Femur (tissue), 1 donor: ENCODE measurements around the gene STARD13.

Source experiments
- DNase-seq: peaks from one replicate; pipeline ENCODE4 v3.0.0-alpha.2; 2017

STARD13 gene

DNA sequence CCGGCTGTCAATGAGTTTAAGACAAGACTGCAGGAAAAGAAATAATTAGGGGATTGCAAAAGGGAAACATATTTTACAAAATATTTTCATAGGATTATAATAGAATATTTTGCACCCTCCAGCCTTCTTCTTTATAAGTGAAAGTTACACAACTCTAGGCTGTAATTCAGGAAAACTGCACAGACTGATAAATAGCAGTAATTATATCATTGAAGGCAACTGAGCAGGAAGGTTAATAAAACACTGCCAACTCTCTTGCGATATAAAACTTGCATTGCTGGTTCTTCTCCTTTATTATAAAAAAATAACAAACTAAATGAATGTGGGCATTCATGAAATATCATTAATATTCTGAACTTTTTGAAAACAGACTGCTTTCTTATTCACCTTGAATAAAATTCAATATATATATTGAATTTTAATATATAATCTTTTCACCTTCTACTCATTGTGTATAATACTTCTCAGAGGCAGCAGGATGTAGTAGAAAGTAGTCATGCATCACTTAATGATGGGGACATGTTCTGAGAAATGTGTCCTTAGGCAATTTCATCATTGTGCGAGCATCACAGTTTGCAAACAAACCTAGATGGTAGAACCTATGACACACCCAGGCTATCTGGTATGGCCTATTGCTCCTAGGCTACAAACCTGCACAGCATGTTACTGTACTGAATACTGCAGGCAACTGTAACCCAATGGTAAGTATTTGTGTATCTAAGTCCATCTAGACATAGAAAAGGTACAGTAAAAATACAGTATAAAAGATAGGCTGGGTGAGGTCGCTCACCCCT is 24.9 kb upstream of the STARD13 start:
- DNase-seq = no peak

- DNase-seq = no peak
Observed at GRCh38 chr13:33308863-33309262, 23.3 kb upstream of the STARD13 start.

- no peak for DNase-seq
Observed at GRCh38 chr13:33307843-33308242, 22.3 kb upstream of the STARD13 start.

DNA sequence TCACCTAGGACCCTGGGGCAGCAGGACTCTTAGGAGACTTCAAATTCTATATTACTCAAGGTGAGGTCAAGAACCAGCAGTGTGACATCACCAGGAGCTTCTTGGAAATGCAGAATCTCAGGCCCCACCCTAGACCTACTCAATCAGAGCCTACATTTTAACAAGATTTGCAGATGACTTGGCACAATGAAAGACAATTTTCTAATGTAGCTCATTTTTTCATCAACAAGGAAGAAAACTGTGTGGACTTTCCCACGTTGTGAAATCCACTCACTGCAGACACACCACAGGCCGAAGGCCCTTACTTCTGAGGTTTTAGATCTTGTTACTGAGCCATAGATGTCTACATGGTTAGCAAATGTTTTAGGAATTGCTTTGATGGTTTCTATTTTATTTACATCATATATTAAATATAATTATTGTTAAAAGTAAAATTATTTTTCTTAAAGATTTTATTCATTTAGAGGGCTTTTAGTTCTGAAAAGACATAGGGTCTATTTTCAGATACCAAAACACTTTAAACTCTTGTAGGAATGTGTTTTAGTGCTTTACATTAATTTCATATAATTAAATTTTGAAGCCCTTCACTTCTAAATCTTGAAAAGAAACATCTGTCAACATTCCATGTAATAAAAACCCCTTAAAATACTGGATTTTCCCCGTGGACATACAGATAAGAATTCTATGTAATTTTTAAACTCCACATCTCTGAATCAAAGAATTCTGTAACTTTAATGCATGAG is 18.5 kb upstream of the STARD13 start:
- no peak for DNase-seq

DNA sequence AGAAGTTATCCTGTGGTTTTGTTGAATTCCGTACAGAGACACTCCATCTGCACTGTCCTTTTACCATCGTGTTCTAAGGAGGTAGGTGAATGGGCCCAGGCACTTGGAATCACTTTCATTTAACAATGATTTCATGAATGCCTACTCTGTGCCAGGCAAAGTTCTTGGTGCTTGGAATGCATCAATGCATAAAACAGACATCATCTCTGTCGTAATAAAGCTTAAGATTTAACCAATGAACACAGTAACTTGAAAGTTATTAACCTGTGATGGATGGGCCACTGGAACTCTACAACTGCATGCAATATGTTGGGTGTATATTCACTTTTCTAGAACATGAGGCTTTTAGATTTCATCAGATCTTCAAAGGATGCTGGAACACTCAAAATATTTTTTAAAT is 14.1 kb upstream of the STARD13 start:
- DNase-seq = no peak

DNA sequence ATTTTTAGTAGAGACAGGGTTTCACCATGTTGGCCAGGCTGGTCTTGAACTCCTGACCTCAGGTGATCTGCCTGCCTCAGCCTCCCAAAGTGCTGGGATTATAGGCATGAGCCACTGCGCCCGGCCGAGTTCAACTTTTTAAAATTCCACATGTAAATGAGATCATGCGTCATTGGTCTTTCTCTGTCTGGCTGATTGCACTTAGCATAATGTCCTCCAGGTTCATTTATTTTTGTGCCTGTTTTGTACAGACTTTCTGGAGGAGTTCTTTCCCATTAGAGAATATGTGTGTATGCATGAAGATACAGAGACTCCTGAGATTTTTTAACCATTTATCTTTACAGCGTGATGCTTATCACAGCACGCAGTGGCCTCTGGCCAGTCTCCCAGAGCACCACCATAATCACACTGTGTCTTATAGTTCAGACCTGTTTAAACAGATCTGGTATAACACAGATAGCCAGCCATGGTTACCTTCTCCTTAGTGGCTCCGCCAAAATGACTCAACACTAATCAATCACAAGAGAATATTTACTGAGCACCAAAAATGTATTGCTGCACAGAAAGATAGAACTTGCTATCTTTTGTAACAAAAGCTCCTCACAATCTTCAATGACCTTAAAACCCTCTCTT is 11.4 kb upstream of the STARD13 start:
- DNase-seq = no peak

DNA sequence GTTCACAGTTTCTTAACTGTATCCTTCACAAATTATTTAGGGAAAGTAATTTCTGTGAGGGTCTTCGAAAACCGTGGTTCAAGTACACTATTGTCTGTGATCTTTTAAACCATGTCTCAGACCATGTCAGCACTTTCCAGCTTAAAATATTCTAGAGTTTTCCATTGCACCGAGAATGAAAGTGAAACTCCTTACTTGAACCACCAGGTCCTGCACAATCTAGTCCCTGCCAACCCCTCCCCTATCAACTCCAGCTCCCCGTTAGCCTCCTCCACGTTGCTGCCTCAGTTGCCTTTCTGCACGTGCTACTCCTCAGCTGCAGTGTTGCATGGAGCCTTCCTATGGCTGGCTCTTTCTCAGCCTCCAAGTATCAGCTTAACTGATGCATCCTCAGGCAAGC is 7.2 kb upstream of the STARD13 start:
- no peak for DNase-seq

- DNase-seq = no peak
Observed at GRCh38 chr13:33290421-33290965, 4.9 kb upstream of the STARD13 start.

- DNase-seq = no peak
Observed at GRCh38 chr13:33289966-33290365, 4.4 kb upstream of the STARD13 start.

- DNase-seq = no peak
Observed at GRCh38 chr13:33287142-33287882, 1.8 kb upstream of the STARD13 start.

GRCh38 chr13:33286128-33286527 is 573 bp upstream of the STARD13 start:
- no peak for DNase-seq

DNA sequence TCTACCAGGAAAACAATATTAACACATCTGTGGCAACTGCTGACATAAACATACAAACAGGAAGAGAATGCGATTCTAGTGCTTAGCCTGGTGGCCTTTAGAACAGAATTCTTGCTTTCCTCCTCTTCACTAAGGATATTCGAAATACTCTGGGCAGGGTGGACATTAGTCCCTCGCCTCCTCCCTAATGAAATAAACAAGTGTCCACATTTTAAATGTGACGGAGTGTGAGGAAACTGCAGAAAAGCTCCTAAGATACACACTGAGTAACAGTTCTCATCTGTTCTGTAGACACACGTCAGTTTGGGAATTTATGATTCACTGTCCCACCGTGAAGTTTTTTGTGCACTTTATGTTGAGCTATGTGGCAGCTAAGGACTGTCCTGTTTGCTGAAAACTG is 639 bp downstream of the STARD13 start:
- DNase-seq = no peak

- DNase-seq = no peak
Observed at GRCh38 chr13:33284031-33284430, 1.5 kb downstream of the STARD13 start.

GRCh38 chr13:33283195-33283911 is 2.2 kb downstream of the STARD13 start:
- DNase-seq = no peak

DNA sequence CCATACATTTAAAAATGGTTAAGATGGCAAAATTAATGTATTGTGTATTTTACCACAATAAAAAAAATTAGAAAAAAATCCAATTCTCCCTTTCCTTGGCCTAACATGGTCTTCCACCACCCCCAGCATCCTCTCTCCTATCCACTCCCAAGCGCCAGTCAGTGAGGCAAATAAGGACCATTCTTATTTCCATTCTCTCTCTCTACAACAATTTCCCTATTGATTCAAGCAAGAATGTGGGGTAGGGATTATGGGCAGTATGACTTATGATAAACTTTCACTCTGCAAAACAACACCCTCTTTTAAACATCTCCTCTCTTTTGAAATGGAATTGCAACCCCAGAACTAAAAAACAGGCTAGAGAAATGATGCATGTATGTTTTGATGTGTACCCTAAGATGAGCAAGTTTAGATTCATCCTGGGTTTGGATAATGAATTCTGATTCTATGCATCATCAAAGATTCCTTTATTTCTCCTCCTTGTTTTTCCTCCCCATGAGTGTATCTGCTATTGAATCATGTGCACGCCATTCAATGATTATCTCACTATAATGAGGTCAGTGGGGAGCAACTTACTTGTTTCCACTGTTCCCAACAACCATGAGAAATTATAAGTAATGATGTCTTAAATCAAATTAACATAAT is 3.5 kb downstream of the STARD13 start:
- DNase-seq = no peak

GRCh38 chr13:33280923-33281322 is 4.6 kb downstream of the STARD13 start:
- no peak for DNase-seq

DNA sequence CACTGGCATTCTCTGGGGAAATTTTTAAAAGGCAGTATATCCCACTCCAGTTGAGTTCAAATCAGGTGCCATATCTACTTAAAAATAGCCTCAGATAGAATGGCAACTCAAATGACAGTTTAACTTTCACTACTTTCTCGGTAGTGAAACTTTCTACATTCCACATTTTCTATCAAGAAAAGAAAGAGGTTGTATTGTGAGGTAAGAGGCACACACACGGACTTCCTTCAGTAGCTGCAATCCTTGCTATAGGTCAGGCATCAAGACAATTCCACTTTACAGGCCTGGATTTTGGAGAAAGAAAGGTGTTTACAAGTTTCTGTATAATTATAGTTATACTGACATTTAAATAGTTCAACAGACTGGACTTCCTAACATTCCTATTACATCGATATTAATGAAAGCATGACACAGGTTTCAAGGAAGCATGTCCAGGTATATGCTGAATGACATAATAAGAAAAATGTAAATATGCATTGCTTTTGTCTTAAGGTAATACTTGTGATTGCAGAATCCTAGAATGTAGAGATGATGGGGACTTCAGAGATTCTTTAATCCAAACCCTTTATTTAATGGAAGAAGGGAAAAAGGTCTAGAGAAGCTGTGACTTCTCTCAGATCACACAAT is 5.2 kb downstream of the STARD13 start:
- DNase-seq = no peak

- no peak for DNase-seq
Observed at GRCh38 chr13:33279414-33280278, 5.9 kb downstream of the STARD13 start.

DNA sequence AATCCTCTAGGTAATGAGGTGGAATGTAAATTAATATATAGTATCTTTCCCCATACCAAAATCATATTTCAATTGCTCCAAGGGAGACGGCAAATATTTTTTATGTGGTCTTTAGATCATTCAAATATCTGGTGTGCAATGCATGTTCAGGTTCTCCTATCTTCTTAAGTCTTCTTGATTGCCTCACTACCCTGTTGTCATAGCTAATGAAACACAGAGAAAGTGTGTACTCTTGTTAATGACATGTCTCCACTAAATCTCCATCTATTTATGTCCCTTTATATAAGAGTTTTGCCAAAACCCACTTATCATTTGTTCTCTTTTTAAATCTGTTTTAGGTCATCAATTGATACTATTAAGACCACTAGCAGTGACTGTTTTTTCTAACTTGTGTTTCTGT is 6.6 kb downstream of the STARD13 start:
- DNase-seq = no peak

DNA sequence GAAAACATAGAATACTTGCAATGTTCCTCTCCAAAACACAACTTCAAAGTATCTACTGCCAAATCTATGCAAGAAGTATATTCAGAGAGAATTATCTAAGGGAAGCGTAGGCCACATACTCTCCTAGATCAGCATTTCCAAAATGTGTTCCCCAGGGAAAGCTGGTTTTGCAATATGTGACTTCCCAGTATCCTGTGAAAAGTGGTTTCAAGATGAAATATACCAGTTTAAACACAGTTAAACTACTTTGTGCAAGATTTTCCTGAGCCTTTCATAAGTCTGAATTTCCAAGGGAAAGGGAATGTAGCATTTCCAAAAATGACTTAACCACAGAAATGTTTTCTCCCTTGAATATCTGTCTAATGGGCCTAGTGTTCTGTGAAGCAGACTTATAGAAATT is 7.6 kb downstream of the STARD13 start:
- DNase-seq = no peak
